ENCODE measurements around the gene DDX19B.
"Not testable (repeated sequence)": the region's sequence is repeated elsewhere in the genome, so short reads cannot be mapped to it uniquely, and the experiment has no call there.

Gene DDX19B

DNA sequence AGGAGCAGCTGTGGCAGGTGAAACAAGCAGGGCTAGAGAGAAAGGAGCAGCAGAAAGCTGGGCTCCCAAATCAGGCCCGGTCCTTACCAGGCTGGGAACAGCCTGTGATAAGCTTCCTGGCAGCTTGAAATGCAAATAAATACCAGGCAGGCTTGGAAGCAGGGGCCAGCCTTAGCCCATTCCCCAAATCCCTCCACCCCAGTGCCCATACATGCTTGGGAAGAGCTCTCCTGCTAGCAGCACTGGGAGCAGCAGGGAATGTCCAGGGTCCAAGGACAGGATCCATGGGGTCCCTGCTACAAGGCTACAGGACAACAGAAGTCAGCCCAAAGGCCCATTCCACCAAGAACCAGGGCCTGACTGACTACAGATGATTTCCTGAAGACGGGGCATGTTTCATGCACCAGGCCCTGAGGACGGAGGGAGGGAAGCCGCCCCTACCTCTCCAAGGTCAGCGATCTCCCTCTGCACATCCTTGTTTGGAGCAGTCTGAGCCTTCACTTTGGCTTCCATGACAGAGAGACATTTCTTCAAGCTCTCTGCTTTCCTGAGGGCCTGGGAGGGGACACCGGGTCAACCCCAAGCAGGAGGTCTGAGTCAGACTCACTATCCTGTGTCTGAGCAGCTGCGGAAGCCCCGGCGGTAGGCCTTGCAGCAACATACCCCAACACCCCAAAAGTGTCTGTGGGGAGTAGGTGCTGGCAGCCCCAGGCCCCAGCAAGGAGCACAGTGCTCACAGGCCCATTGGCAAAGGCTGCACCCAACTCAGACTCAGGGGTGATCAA is 44.6 kb upstream of the DDX19B start:
- TF ChIP-seq, protein P1, sequence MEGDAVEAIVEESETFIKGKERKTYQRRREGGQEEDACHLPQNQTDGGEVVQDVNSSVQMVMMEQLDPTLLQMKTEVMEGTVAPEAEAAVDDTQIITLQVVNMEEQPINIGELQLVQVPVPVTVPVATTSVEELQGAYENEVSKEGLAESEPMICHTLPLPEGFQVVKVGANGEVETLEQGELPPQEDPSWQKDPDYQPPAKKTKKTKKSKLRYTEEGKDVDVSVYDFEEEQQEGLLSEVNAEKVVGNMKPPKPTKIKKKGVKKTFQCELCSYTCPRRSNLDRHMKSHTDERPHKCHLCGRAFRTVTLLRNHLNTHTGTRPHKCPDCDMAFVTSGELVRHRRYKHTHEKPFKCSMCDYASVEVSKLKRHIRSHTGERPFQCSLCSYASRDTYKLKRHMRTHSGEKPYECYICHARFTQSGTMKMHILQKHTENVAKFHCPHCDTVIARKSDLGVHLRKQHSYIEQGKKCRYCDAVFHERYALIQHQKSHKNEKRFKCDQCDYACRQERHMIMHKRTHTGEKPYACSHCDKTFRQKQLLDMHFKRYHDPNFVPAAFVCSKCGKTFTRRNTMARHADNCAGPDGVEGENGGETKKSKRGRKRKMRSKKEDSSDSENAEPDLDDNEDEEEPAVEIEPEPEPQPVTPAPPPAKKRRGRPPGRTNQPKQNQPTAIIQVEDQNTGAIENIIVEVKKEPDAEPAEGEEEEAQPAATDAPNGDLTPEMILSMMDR (conservative IDR thresholded peaks at IDR 0.05; ENCODE audit: low read depth, low read length): no peak
- no peak overlapping the region for H3K4me3 ChIP-seq (ENCODE audit: low read length)
- no peak for DNase-seq (ENCODE audit: low read depth)

DNA sequence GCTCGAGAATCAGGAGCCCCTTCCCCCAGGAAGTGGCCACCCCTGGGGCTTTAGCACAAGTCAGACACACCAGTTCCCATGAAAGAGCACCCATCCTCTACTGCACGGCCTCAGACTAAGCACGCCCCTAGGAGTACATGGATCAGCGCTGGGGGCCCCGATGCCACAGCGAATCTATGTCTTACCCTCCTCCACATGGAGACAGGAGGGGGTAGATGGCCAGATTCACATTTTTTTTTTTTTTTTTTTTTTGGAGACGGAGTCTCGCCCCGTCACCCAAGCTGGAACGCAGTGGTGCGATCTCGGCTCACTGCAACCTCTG is 44.1 kb upstream of the DDX19B start:
- no peak for DNase-seq (ENCODE audit: low read depth)
- TF ChIP-seq, protein P1 (conservative IDR thresholded peaks at IDR 0.05; ENCODE audit: low read depth, low read length): no peak
- H3K4me3 ChIP-seq (ENCODE audit: low read length): no peak overlapping the region

DNA sequence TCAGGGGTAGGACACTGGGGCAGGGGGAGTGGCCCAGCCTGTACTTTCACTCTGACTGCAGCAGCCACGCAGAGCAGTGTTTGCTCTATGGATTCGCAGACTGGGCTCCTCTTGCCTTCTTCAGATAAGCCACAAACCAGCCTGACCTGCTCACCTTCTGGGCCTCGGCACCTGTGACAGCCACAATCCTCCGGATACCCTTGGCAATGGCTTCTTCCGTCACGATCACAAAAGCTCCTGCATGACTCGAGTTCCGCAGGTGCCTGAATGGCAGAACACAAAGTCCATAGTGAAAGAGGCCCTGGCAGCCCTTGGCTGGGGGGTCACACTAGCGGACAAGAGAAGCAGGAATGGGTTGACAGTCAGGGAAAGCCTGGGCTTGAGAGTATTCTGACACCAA is 43.4 kb upstream of the DDX19B start:
- TF ChIP-seq, protein P1 (conservative IDR thresholded peaks at IDR 0.05; ENCODE audit: low read depth, low read length): no peak
- no peak overlapping the region for H3K4me3 ChIP-seq (ENCODE audit: low read length)
- DNase-seq (ENCODE audit: low read depth): no peak

DNA sequence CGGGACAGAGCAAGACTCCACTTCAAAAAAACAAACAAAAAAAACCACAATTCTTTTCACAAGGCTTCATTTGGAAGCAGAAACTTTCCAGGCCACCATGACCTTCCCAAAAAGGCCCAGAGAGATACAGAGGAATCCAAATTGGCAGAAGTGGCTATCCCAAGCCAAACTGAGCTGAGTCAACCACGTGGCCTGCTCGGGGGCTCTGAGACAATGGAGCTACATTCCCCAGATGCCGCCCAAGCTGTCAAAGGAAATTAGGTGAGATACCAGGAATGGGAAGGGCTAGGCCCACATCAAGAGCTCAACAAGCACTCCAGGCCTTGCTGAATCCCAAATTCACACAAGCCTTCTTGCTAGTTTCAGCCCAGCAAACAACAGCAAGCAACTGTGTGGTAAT is 41.6 kb upstream of the DDX19B start:
- no peak for DNase-seq (ENCODE audit: low read depth)
- TF ChIP-seq, protein P1 (conservative IDR thresholded peaks at IDR 0.05; ENCODE audit: low read depth, low read length): no peak
- H3K4me3 ChIP-seq (ENCODE audit: low read length): no peak overlapping the region

DNA sequence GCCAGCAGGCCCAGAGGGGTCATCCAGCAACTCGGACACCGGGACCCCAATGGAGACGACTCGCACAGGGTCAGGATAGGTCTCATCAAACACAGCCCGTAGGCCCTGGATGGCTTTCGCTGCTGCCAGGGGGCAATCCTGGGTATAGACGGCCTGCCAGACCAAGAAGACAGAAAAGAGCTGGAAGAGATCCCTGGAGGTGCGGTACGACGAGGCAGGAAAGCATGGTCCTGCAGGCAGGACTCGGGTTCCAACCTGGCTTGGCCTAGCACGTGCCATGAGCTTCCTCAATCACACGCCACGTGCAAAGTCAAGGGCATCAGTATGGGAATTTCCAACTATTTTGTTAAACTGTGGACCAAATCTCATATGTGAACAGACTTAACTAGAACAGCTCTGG is 40.9 kb upstream of the DDX19B start:
- DNase-seq (ENCODE audit: low read depth): no peak
- TF ChIP-seq, protein P1 (conservative IDR thresholded peaks at IDR 0.05; ENCODE audit: low read depth, low read length): no peak
- no peak overlapping the region for H3K4me3 ChIP-seq (ENCODE audit: low read length)

DNA sequence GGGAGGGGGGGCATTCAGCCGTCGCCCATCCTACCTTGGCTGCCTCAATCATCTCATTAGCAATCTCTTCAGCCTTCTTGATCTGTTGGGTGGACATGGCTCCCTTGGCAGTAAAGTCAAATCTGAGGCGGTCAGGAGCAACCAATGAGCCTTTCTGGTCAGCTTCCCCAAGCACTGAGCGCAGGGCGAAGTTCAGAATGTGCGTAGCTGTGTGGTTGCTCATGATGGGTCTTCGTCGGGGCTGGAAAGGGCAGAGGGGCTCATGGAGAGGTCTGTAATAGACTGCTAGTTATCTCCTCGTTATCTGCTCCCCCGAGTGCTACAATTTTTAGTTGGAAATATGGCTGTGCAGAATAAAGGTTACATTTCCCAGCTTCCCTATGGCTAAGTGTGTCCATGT is 40.0 kb upstream of the DDX19B start:
- DNase-seq (ENCODE audit: low read depth): no peak
- TF ChIP-seq, protein P1 (conservative IDR thresholded peaks at IDR 0.05; ENCODE audit: low read depth, low read length): no peak
- no peak overlapping the region for H3K4me3 ChIP-seq (ENCODE audit: low read length)

DNA sequence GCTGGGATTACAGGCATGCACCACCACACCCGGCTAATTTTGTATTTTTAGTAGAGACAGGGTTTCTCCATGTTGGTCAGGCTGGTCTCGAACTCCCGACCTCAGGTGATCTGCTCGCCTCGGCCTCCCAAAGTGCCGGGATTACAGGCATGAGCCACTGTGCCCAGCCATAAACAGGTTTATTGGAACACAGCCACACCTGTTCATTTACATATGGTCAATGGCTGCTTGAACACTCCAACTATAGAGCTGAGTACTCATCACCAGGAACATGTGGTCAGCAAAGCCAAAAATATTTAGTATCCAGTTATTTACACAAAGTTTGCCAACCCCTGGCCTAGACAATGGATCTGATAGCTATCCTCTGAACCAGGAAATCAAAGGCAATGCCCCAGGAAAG is 39.1 kb upstream of the DDX19B start:
- DNase-seq (ENCODE audit: low read depth): not testable (repeated sequence)

More for the DNA sequence above, 39.1 kb upstream of the DDX19B start:
- H3K4me3 ChIP-seq (ENCODE audit: low read length): not testable (repeated sequence)

Data from retinal pigment epithelial cell (primary cell).